GM23248 (cell line): ENCODE measurements around the gene CCDC43.

Experiments used
- EZH2 ChIP-seq: fragments of 200-600 bp; sonication (generic); IDR thresholded peaks from 2 replicates; pipeline ENCODE4 v1.6.1; 2018; ENCODE audit warnings: antibody characterized with exemption, mild to moderate bottlenecking; ENCODE audit not compliant: insufficient read depth, poor library complexity, severe bottlenecking
- EZH2phosphoT487 ChIP-seq: fragments of 200-600 bp; sonication (generic); IDR thresholded peaks from 2 replicates; pipeline ENCODE4 v1.6.1; 2018; ENCODE audit warnings: antibody characterized with exemption, moderate library complexity, mild to moderate bottlenecking, low read depth; ENCODE audit not compliant: insufficient read depth

DNA sequence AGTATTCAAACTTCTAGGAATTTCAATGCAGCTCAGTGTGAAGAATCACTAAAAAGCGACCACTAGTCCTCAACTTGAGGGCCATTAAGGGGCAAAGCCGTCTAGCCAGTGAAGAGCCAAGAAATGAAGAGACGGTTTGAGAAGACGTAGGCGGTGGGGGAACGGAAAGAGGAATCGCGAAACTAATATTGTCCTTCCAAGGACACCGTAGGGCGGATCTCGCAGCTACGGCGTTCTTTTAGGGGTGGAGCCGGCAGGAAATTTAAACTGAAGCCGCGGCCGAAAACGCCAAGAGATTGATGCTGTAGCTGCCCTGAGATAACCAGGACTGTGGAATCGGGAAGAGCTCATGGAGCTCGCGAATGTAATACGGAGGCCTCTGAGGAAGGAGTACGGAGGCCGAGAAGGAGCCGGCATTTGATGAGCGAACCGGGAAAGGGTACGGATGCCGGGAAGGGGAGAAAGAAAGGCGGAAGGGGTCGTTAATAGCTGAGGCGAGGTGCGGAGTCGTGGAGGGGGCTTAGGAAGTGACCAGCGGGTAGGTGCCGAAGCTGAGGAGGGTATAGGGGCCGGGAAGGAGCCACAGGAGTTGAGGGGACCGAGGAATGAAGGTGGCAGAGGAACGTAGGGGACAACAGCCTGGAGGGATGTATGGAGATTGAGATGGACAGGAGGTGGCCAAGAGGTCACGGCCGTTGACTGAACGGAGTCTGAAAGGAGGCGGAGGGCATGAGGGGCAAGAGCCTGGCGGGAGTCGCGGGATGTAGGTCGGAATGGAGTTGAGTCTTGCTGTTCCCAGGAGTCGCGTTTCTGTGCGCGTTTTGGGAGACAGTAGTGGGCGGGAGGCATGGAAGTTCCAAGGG, 19.1 kb upstream of the CCDC43 start, which contains the start of gene DBF4B:
- no peak for TF ChIP-seq EZH2
- TF ChIP-seq EZH2phosphoT487: no peak
